Measurements from ENCODE around the gene GPR37L1.
"Not testable (repeated sequence)": the region's sequence is repeated elsewhere in the genome, so short reads cannot be mapped to it uniquely, and the experiment has no call there.

The GPR37L1 gene

DNA sequence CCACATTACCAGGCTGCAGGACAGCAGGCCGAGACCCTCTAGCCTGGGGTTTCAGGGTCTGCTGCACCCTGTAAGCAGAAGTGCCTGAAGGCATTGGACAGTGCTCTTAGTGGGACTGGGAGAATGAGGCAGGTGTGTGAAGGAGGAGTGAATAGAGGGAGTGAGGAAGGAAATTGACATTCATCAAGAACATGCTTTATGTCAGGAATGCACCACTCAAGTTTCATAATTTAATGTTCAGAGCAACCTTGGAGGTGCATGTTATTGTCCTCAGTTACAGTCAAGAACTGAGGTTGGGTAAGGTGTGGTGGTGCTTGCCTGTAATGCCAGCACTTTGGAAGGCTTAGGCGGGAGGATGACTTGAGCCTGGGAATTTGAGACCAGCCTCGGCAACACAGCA is 11.7 kb upstream of the GPR37L1 start:
- no peak for DNase-seq

GRCh38 chr1:202111589-202111988 is 11.1 kb upstream of the GPR37L1 start:
- not testable (repeated sequence) for DNase-seq

- no peak for DNase-seq
Measured at GRCh38 chr1:202112859-202113689, 9.6 kb upstream of the GPR37L1 start.

GRCh38 chr1:202113690-202114300 is 8.9 kb upstream of the GPR37L1 start:
- DNase-seq = no peak

DNA sequence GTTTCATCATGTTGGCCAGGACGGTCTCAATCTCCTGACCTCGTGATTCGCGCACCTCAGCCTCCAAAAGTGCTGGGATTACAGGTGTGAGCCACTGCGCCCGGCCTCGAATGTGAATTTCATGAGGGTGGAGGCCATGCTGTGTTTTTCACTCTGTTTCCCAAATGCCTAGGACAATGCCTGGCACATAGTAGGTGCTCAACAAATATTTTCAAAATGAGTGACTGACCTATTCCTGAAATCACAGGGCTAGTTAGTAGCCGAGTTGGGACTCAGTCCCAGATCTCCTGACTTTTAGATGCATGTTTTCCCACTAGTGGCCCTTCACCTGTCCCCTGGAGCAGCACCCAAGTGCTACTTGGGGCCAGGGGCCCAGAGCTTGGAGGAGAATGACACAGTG is 6.4 kb upstream of the GPR37L1 start:
- no peak for DNase-seq

DNA sequence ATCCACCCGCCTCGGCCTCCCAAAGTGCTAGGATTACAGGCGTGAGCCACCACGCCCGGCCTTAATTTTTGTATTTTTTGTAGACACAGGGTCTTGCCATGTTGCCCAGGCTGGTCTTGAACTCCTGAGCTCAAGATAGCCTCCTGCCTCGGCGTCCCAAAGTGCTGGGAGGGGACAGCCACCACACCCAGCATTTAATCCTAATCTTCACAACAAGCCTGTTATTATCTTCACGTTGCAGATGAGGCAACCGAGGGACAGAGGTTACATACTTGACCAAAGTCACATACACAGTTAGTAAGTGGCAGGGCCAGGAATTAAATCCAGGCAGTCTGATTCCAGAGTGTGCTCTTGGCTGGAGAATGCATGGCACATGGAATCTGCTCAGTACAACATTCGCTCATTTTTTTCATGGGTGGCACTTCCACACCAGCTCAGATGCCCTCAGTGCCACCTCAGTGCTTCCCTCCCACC is 4.8 kb upstream of the GPR37L1 start:
- DNase-seq = no peak

GRCh38 chr1:202121006-202121405 is 1.7 kb upstream of the GPR37L1 start:
- no peak for DNase-seq

DNA sequence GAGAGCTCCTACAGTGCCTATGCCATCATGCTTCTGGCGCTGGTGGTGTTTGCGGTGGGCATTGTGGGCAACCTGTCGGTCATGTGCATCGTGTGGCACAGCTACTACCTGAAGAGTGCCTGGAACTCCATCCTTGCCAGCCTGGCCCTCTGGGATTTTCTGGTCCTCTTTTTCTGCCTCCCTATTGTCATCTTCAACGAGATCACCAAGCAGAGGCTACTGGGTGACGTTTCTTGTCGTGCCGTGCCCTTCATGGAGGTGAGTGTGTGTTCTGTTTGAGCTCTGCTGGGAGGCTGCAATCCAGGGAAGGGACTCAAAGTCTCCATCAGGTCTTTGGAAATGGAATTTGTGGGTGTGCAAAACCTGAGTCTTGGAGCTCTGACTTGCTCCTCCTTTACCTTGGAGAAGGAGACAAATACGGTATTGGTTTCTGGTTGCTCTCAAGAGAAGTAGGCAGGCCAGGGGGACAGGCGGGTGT is 658 bp downstream of the GPR37L1 start:
- no peak for DNase-seq

- DNase-seq = no peak
Measured at GRCh38 chr1:202124142-202124541, 1.4 kb downstream of the GPR37L1 start.

DNA sequence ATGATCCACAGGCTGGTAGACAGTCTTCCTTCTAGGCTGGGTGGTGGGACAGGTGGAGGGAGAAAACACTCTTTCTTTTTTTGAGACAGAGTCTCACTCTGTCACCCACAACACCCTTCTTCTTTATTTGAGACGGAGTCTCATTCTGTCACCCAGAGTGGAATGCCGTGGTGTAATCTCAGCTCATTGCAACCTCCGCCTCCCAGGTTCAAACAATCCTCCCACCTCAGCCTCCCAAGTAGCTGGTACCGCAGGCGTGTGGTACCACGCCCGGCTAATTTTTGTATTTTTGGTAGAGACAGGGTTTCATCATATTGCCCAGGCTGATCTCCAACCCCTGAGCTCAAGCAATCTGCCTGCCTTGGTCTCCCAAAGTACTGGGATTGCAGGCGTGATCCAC is 2.9 kb downstream of the GPR37L1 start:
- DNase-seq = no peak

GRCh38 chr1:202126426-202126825 is 3.7 kb downstream of the GPR37L1 start:
- DNase-seq = no peak

- no peak for DNase-seq
Measured at GRCh38 chr1:202127061-202127460, 4.3 kb downstream of the GPR37L1 start.

DNA sequence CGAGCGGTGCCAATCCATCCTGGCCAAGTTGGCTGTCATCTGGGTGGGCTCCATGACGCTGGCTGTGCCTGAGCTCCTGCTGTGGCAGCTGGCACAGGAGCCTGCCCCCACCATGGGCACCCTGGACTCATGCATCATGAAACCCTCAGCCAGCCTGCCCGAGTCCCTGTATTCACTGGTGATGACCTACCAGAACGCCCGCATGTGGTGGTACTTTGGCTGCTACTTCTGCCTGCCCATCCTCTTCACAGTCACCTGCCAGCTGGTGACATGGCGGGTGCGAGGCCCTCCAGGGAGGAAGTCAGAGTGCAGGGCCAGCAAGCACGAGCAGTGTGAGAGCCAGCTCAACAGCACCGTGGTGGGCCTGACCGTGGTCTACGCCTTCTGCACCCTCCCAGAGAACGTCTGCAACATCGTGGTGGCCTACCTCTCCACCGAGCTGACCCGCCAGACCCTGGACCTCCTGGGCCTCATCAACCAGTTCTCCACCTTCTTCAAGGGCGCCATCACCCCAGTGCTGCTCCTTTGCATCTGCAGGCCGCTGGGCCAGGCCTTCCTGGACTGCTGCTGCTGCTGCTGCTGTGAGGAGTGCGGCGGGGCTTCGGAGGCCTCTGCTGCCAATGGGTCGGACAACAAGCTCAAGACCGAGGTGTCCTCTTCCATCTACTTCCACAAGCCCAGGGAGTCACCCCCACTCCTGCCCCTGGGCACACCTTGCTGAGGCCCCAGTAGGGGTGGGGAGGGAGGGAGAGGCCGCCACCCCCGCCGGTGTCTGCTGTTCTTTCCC is 5.3 kb downstream of the GPR37L1 start:
- DNase-seq = no peak

GRCh38 chr1:202129453-202130296 is 7.0 kb downstream of the GPR37L1 start:
- no peak for DNase-seq

DNA sequence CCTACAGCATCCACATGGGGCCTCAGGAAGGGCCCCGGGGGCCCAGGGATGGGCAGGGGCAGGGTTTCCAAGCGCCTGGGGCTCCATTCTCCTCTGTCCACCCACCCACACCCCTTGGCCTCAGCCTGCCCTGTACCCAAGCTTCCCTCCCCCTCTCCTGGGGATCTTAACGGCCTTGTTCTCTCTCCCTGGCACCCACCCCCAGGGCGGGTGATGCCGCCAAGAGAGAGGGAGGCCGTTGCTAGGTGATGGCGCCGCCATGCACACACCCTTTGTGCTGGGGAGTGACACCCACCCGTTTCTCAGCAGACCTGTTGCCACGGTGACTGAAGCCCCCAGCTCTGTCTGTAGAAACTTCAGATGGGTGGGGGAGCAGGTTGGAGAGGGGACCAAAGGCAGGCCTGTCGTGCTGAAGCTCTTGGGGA is 7.6 kb downstream of the GPR37L1 start:
- DNase-seq = no peak

DNA sequence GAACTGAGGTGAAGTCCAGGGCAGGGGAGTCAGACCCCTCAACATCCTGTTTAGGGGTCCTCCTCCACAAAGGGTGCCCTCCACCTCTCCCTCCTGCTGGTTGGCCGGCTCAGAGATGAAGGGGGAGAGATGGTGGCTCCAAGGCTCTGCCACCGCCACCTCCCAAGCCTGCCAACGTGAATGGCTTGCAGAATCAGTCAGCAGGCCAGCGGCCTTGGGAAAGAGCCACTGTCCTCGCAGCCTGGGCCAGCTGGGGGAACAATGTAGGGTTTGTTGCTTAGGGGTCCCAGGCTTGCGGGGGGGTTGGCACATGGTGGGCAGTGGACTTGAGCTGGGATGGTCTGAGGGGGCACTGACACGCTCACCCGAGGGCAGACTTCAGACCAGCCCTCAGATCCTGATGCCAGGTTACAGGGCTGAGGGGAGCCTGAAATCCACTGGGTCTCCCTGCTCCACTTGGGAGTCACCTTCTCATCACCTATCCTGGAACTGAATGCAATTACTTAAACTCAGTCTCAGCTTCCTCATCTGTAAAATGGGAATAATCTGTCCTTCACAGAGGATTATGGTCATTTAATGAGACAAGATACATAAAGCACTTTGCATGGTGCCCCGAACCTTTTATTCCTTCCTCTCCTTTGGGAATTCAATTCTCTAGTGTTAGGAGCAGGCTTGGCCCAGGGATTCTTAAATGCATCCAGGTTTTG is 8.3 kb downstream of the GPR37L1 start:
- DNase-seq = no peak

- DNase-seq = no peak
Measured at GRCh38 chr1:202131956-202132821, 9.5 kb downstream of the GPR37L1 start.

GRCh38 chr1:202133001-202133400 is 10.3 kb downstream of the GPR37L1 start:
- no peak for DNase-seq

- no peak for DNase-seq
Measured at GRCh38 chr1:202133496-202133895, 10.8 kb downstream of the GPR37L1 start.

- DNase-seq = no peak
Measured at GRCh38 chr1:202133989-202134388, 11.3 kb downstream of the GPR37L1 start.

DNA sequence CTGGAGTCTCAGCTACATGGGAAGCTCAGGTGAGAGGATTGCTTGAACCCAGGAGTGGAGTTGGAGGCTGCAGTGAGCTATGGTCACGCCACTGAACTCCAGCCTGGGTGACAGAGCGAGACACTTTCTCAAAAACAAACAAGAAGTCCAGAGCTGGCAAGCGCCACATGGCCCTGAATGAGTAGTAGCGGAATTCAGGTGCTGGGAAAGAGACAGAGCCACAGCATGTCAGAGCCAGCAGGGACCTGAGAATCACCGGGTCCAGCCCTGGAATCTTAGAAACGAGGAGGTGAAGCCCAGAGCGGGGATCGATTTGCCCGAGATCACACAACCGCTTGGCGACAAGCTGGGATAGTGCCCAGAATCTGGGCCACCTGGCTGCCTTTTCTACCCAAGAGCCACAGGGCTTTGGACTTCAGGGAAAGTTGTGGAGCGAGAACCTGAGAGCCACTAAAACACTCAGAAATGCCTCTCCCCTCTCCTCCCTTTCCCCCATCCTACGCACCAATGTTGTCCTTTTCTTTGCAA is 12.0 kb downstream of the GPR37L1 start:
- no peak for DNase-seq

Measured in activated CD4-positive, alpha-beta T cell treated with anti-CD3 and anti-CD28 coated beads, Interleukin-2, amount 50 U/mL, for 1 hour (primary cell).